GM12878 (cell line): Measurements from ENCODE around the gene PITPNC1. TPM values are rescaled to one million over a fixed set of nuclear protein-coding genes. Genes with fewer than 3 reads are reported as not detected.

Experiments used
- ATAC-seq: fragments of 200-7000 bp; cut with Tn5 transposase; 3 replicates; pipeline ENCODE4 v1.9.1; 2020; ENCODE audit warnings: mild to moderate bottlenecking, moderate library complexity
- BruUV-seq: library from RNA; stranded (reverse); fragments of 400-500 nt; replicated peaks from 2 replicates; lab custom pipeline; 2021; lab: Mats Ljungman, UMichigan
- CTCF ChIA-PET: fragments of 300-600 bp; sonication (Branson Sonifier 250); formaldehyde crosslinking; extraction: SDS; loops from one replicate; lab custom pipeline; 2021; ENCODE audit warnings: inconsistent platforms; lab: Yijun Ruan, JAX
- POLR2A ChIA-PET: fragments of 350-600 bp; formaldehyde crosslinking; extraction: SDS; loops from one replicate; lab custom pipeline; 2021; ENCODE audit warnings: inconsistent platforms; lab: Charles Lee
- RAD21 ChIA-PET: fragments of 300-600 bp; sonication (Branson Sonifier 250); formaldehyde crosslinking; loops from one replicate; lab custom pipeline; 2023; ENCODE audit warnings: antibody characterized with exemption; ENCODE audit not compliant: unreplicated experiment; lab: Charles Lee
- SMC1A ChIA-PET: fragments of 300-600 bp; sonication (Branson Sonifier 250); formaldehyde crosslinking; loops from one replicate; lab custom pipeline; 2023; ENCODE audit not compliant: unreplicated experiment, uncharacterized antibody; lab: Charles Lee
- DNase-seq: peaks from one replicate; pipeline ENCODE4 v3.0.0-alpha.2; 2011; ENCODE audit warnings: low read depth, low spot score
- FAIRE-seq: peaks from 3 replicates; lab custom pipeline; 2011; peaks lifted over from hg19 to GRCh38; lab: Jason Lieb, UNC
- H2AFZ ChIP-seq: 2 replicates; pipeline ENCODE4 v1.6.0; 2011; ENCODE audit warnings: low read depth, low read length, control low read depth; ENCODE audit not compliant: control insufficient read depth
- H3K27ac ChIP-seq: 2 replicates; pipeline ENCODE4 v1.5.1; 2011; ENCODE audit warnings: control low read depth; ENCODE audit not compliant: control insufficient read depth, insufficient read depth
- H3K27me3 ChIP-seq, 2 experiments: replicated peaks in 1 of 2; 2 replicates each; pipeline versions ENCODE4 v1.6.0 to v1.6.1; 2011; ENCODE audit warnings: low read length in 1 of 2; ENCODE audit not compliant: control insufficient read depth in 2 of 2, insufficient read depth in 2 of 2
- H3K36me3 ChIP-seq, 2 experiments: 2 replicates each; pipeline ENCODE4 v1.5.1; 2011; ENCODE audit warnings: low read length in 1 of 2; ENCODE audit not compliant: control insufficient read depth in 2 of 2, insufficient read depth in 2 of 2
- H3K4me1 ChIP-seq: 2 replicates; pipeline ENCODE4 v1.6.1; 2011; ENCODE audit warnings: mild to moderate bottlenecking, low read length, moderate library complexity, mixed read lengths; ENCODE audit not compliant: control insufficient read depth, insufficient read depth
- H3K4me2 ChIP-seq: 2 replicates; pipeline ENCODE4 v1.6.0; 2011; ENCODE audit warnings: control low read depth; ENCODE audit not compliant: control insufficient read depth, insufficient read depth
- H3K4me3 ChIP-seq: fragments of 200-600 bp; sonication (generic); 2 replicates; pipeline ENCODE4 v1.5.1; 2016
- H3K79me2 ChIP-seq: 2 replicates; pipeline ENCODE4 v1.6.0; 2011; ENCODE audit warnings: low read length; ENCODE audit not compliant: control insufficient read depth, insufficient read depth
- H3K9ac ChIP-seq: 2 replicates; pipeline ENCODE4 v1.8.0; 2011; ENCODE audit warnings: low read length, control low read depth, mixed read lengths; ENCODE audit not compliant: control insufficient read depth, insufficient read depth
- H3K9me3 ChIP-seq: replicated peaks from 3 replicates; pipeline ENCODE4 v1.5.1; 2011; ENCODE audit warnings: mild to moderate bottlenecking, low read length; ENCODE audit not compliant: control insufficient read depth, insufficient read depth
- H4K20me1 ChIP-seq: 2 replicates; pipeline ENCODE4 v1.6.0; 2011; ENCODE audit not compliant: control insufficient read depth, insufficient read depth
- CTCF ChIP-seq, 3 experiments: IDR thresholded peaks in 2 of 3; conservative IDR thresholded peaks in 1 of 3; 2 replicates each; pipeline ENCODE4 v1.5.1; 2011; ENCODE audit warnings: low read depth in 3 of 3, low read length in 3 of 3, mild to moderate bottlenecking in 3 of 3, control low read depth in 2 of 3, moderate library complexity in 2 of 3, inconsistent platforms in 1 of 3, mixed read lengths in 1 of 3; ENCODE audit not compliant: control insufficient read depth in 2 of 3, insufficient read depth in 1 of 3; ENCODE audit errors: extremely low read depth in 1 of 3
- E2F4 ChIP-seq: IDR thresholded peaks from 2 replicates; pipeline ENCODE4 v1.6.1; 2012; ENCODE audit warnings: low read depth, low read length, improper control_type of control experiment
- NFXL1 ChIP-seq: fragments of 450-650 bp; IDR thresholded peaks from 2 replicates; pipeline ENCODE4 v1.6.1; 2017; ENCODE audit warnings: antibody characterized with exemption, mild to moderate bottlenecking, borderline replicate concordance
- NR2F1 ChIP-seq: fragments of 450-650 bp; conservative IDR thresholded peaks from 2 replicates; pipeline ENCODE4 v1.6.1; 2017; ENCODE audit warnings: mild to moderate bottlenecking
- NRF1 ChIP-seq: conservative IDR thresholded peaks from 2 replicates; pipeline ENCODE4 v1.6.1; 2011; ENCODE audit warnings: mild to moderate bottlenecking, low read depth, low read length, improper control_type of control experiment
- PAX5 ChIP-seq: IDR thresholded peaks from 2 replicates; pipeline ENCODE4 v1.6.1; 2011; ENCODE audit warnings: low read depth, low read length, borderline replicate concordance
- POLR2A ChIP-seq: IDR thresholded peaks from 2 replicates; pipeline ENCODE4 v1.6.1; 2011; ENCODE audit warnings: low read depth, mild to moderate bottlenecking, low read length
- POLR2AphosphoS5 ChIP-seq: IDR thresholded peaks from 2 replicates; pipeline ENCODE4 v1.6.1; 2011; ENCODE audit warnings: mild to moderate bottlenecking, low read length, inconsistent platforms
- SKIL ChIP-seq: fragments of 450-650 bp; IDR thresholded peaks from 2 replicates; pipeline ENCODE4 v1.6.1; 2017; ENCODE audit warnings: mild to moderate bottlenecking, low read depth, inconsistent platforms; ENCODE audit not compliant: poor library complexity, severe bottlenecking
- SMC3 ChIP-seq: IDR thresholded peaks from 2 replicates; pipeline ENCODE4 v1.6.1; 2011; ENCODE audit warnings: low read length, improper control_type of control experiment, borderline replicate concordance
- SREBF2 ChIP-seq: IDR thresholded peaks from 2 replicates; pipeline ENCODE4 v1.6.1; 2012; ENCODE audit warnings: mild to moderate bottlenecking, low read length
- SUPT20H ChIP-seq: IDR thresholded peaks from 2 replicates; pipeline ENCODE4 v1.6.1; 2011; ENCODE audit warnings: low read depth, mild to moderate bottlenecking, low read length, moderate library complexity, borderline replicate concordance; ENCODE audit not compliant: control insufficient read depth
- WRNIP1 ChIP-seq: IDR thresholded peaks from 2 replicates; pipeline ENCODE4 v1.6.1; 2011; ENCODE audit warnings: low read depth, low read length, improper control_type of control experiment, borderline replicate concordance
- YBX1 ChIP-seq: fragments of 450-650 bp; IDR thresholded peaks from 2 replicates; pipeline ENCODE4 v1.6.1; 2016; ENCODE audit warnings: antibody characterized with exemption
- YY1 ChIP-seq: IDR thresholded peaks from 2 replicates; pipeline ENCODE4 v1.6.1; 2011; ENCODE audit warnings: low read depth, mild to moderate bottlenecking, low read length
- ZSCAN29 ChIP-seq: fragments of 450-650 bp; IDR thresholded peaks from 2 replicates; pipeline ENCODE4 v1.6.1; 2017; ENCODE audit warnings: mild to moderate bottlenecking, moderate library complexity
- ZZZ3 ChIP-seq: IDR thresholded peaks from 2 replicates; pipeline ENCODE4 v1.6.1; 2011; ENCODE audit warnings: low read depth; ENCODE audit not compliant: control insufficient read depth, insufficient read length
- WGBS: methylation state at CpG from one replicate; pipeline ENCODE4 v1.1.6; 2016; ENCODE audit warnings: low lambda C conversion rate; ENCODE audit not compliant: insufficient replicate concordance, insufficient coverage; ENCODE audit errors: missing lambda C conversion rate; 5-methylcytosine and 5-hydroxymethylcytosine counted together
- in situ Hi-C: fragments of 300-500 bp; cut with MboI; formaldehyde crosslinking; loops from 9 replicates; pipeline ENCODE4 v1.14.3; 2018; ENCODE audit warnings: mixed read lengths
- intact Hi-C: fragments of 100-400 bp; cut with micrococcal nuclease; formaldehyde crosslinking; loops from one replicate; pipeline ENCODE4 v1.14.2; 2022; ENCODE audit not compliant: unreplicated experiment
- polyA plus RNA-seq, 11 experiments: library from polyadenylated mRNA; depleted of rRNA in 4 of 11; unstranded in 6 of 11; stranded (reverse) in 5 of 11; fragments of >200 nt; fragmentation: Nextera tagmentation in 4 of 11; fragmentation: Illumina TruSeq in 1 of 11; extraction: Ambion mirVana in 4 of 11; extraction: Trizol in 1 of 11; gene quantifications; 1 replicate in 1 of 11; 2 replicates in 10 of 11; pipeline versions ENCODE4 v1.2.1 to v1.2.3, GENCODE V29; 2011 to 2016; ENCODE audit warnings: inconsistent platforms in 2 of 11, missing spikeins in 2 of 11, low read depth in 1 of 11
- total RNA-seq, 4 experiments: library from RNA; depleted of rRNA in 3 of 4; stranded (reverse); fragments of >200 nt in 3 of 4; fragmentation: Illumina TruSeq in 1 of 4; extraction: Trizol in 1 of 4; gene quantifications; 2 replicates each; pipeline versions ENCODE4 v1.2.1 to v1.2.3, GENCODE V29; 2013 to 2021

The PITPNC1 gene
- total and polyA plus RNA-seq, 10 of the 15 experiments (the other 5 are each of a cell fraction or from before 2014, with no cell fraction given): 12.2 to 62.4 (median 47.3) TPM

- Histone ChIP-seq H3K27me3 (no peaks in the 10 kb centered on the region), H3K79me2 (peaks cover 23% of the 10 kb centered on the region), H3K4me1 (peaks cover 68% of the 10 kb centered on the region), H3K9ac (peak overlapping the region; percentile 56), H4K20me1 (no peaks in the 10 kb centered on the region), H3K27ac (peak overlapping the region; percentile 88), H3K9me3 (no peaks in the 10 kb centered on the region), H3K36me3 (peaks cover 0 to 7% of the 10 kb centered on the region in 2 experiments; a peak in 2 of 4 replicates), H3K4me3 (no peak overlapping the region), H3K4me2 (peak overlapping the region; percentile 56), H2AFZ (no peak overlapping the region; the same call in 1 of the 2 replicates)
- no peak; the same call in 2 of the 3 replicates for ATAC-seq
- RAD21 ChIA-PET: interaction anchor here (0.6 to 7.3 kb wide), 14 partner anchors 9 to 203 kb away, joined by 3 to 80 read pairs (median 4); partner anchors contain the start of gene NOL11
- POLR2A ChIA-PET: interaction anchor here (0.9 to 4.1 kb wide), 6 partner anchors 10 to 70 kb away, joined by 3 to 39 read pairs (median 5); no protein-coding TSS in a partner anchor
- in situ Hi-C loops: loop anchor here (10.0 kb wide), 1 partner anchor 863 kb away; no protein-coding TSS in a partner anchor
- 58% methylated on average over 8 of the region's 8 CpGs for WGBS
- intact Hi-C loops: loop anchor here (1.0 to 10.0 kb wide), 4 partner anchors 26 to 863 kb away; partner anchors contain the start of gene PITPNC1
- BruUV-seq: no TSS peak
- SMC1A ChIA-PET: interaction anchor here (0.6 to 14.9 kb wide), 13 partner anchors 8 to 202 kb away, joined by 3 to 156 read pairs (median 7); no protein-coding TSS in a partner anchor
- no peak for DNase-seq
- CTCF ChIA-PET: interaction anchor here (0.9 to 7.4 kb wide), 10 partner anchors 8 to 188 kb away, joined by 3 to 47 read pairs (median 6); no protein-coding TSS in a partner anchor
- no peak for FAIRE-seq
- TF ChIP-seq POLR2A (no peak), POLR2AphosphoS5 (no peak), SKIL (no peak), E2F4 (no peak), CTCF (IDR thresholded peaks at IDR 0.05 in 2 of 3, conservative IDR thresholded peaks at IDR 0.05 in 1 of 3; ENCODE audit: control insufficient read depth in 2 of 3, extremely low read depth in 1 of 3, insufficient read depth in 1 of 3, low read depth in 3 of 3, low read length in 3 of 3) (no peak), WRNIP1 (0 out of 2 replicates have a peak, but pooled peaks have one; percentile 34), SREBF2 (no peak), YBX1 (no peak), ZZZ3 (no peak), NR2F1 (peak; percentile 73; the same call in 1 of the 2 replicates), NFXL1 (no peak), SUPT20H (no peak), YY1 (no peak), ZSCAN29 (no peak), PAX5 (no peak), SMC3 (no peak), NRF1 (no peak)
Observed at GRCh38 chr17:67577429-67578141, 200.5 kb downstream of the PITPNC1 start.
